GM19452 (cell line): Measurements from ENCODE around the gene EPN3.

ENCODE experiments used
- ATAC-seq: cut with Tn5 transposase; IDR thresholded peaks from one replicate; pipeline ENCODE4 v1.9.1; 2021; ENCODE audit not compliant: unreplicated experiment

Gene EPN3

GRCh38 chr17:50586421-50587247 is 54.1 kb downstream of the EPN3 start:
- no peak for ATAC-seq

GRCh38 chr17:50587571-50587970 is 55.0 kb downstream of the EPN3 start:
- ATAC-seq, result no peak

DNA sequence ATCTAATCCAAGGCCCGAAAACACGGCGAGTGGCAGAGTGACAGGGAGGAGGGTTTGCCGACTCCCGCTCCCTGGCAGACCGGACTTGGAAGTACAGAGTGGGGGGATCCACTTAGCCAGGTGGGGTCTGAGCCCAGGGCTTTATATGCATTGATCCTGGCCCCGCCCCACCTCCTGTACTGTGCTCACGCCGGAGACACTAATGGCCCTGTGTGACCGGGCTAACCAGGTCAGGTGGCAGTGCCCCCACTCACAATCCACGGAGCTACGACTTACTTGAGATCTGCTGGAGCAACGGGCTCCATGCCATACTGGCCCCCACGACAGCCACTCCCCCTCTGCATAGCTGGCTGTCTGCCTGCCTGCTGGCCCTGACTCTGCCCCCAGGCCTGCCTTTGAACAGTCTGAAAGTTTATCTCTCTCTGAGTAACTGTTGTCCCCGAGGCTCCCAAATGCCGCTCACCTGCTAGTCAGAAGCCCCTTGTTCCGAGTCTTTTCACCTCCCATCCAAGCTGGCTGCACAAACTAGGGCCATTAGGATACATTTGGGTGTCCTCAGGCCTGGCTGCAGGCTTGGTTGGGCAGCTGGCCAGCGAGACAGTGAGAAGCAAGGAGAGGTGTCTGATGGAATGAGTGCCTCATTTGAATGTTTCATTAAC is 56.0 kb downstream of the EPN3 start:
- ATAC-seq, result no peak

GRCh38 chr17:50589095-50589705 is 56.7 kb downstream of the EPN3 start:
- ATAC-seq, result no peak

- no peak for ATAC-seq
Measured at GRCh38 chr17:50590946-50591737, 58.6 kb downstream of the EPN3 start.

- ATAC-seq, result no peak
Measured at GRCh38 chr17:50593321-50593720, 60.8 kb downstream of the EPN3 start.
